ENCODE results near the gene IQCE. TPM values are rescaled to one million over a fixed set of nuclear protein-coding genes. Genes with fewer than 3 reads are reported as not detected.

IQCE gene
- total and polyA plus RNA-seq, 2 donors from 2014 or later = 6.1 to 27.8 TPM

DNA sequence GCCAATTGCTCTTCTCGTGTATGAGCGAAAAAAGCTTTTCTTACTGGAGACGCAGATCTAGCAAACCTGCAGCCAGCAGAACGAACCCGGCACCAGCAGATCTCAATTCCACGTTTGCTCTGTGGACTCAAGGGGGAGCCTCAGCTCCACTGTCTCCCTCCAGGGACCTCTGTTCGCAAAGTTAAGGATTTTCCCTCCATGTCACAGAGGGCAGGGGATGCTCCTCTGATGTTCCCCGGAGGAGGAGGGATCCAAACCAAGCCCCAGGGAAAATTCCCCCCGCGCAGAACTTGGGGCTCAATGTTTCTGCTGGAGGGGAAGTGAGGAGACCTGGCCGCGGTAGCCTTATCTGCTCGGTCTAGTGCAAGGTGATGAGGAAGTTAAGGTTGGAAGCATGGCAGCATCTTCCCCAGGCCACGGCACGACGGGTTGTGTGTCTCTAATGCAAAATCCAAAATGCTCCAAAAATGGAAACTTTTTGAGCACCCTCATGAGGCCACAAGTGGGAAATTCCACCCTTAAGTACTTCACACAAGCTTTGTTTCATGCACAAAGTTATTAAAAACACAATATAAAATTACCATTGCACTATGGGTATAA is 9.0 kb downstream of the IQCE start:
- TF ChIP-seq CTCF (IDR thresholded peaks at IDR 0.05; ENCODE audit: borderline replicate concordance, extremely low read depth, insufficient read depth) = peak; percentile 29
- DNase-seq (peak in 3 of 5 donors; percentile 48 to 73 (median 49)), FAIRE-seq (no peak)
- peaks cover 0 to 3% (median 3%) of the 10 kb centered on the region in 3 donors for H3K4me1 ChIP-seq (ENCODE audit: control insufficient read depth in 2 of 3, insufficient read depth in 2 of 3, low read depth in 1 of 3, low read length in 3 of 3)
- H3K9ac ChIP-seq (ENCODE audit: low read length in 3 of 3) = no peak overlapping the region
- intact Hi-C loops (cut with DNase I) = no loop called here
- no peak overlapping the region for H3K4me3 ChIP-seq (ENCODE audit: low read length in 3 of 3)
- no peaks in the 10 kb centered on the region for H3K9me3 ChIP-seq (ENCODE audit: control insufficient read depth in 2 of 3, insufficient read depth in 1 of 3, low read length in 3 of 3)
- H3K27me3 ChIP-seq (ENCODE audit: control insufficient read depth, insufficient read depth, low read length) = no peaks in the 10 kb centered on the region
- no peak overlapping the region for H3K27ac ChIP-seq (ENCODE audit: low read depth in 2 of 2, low read length in 2 of 2)
- H3K36me3 ChIP-seq (ENCODE audit: control insufficient read depth in 2 of 3, insufficient read depth in 3 of 3, low read length in 3 of 3) = peaks cover 0 to 11% (median 0%) of the 10 kb centered on the region in 3 donors

- H3K27ac ChIP-seq (ENCODE audit: low read depth in 2 of 2, low read length in 2 of 2) = no peak overlapping the region
- peaks cover 0 to 3% (median 3%) of the 10 kb centered on the region in 3 donors for H3K4me1 ChIP-seq (ENCODE audit: control insufficient read depth in 2 of 3, insufficient read depth in 2 of 3, low read depth in 1 of 3, low read length in 3 of 3)
- intact Hi-C loops (cut with DNase I) = no loop called here
- TF ChIP-seq CTCF (IDR thresholded peaks at IDR 0.05; ENCODE audit: borderline replicate concordance, extremely low read depth, insufficient read depth) = no peak
- H3K9me3 ChIP-seq (ENCODE audit: control insufficient read depth in 2 of 3, insufficient read depth in 1 of 3, low read length in 3 of 3) = no peaks in the 10 kb centered on the region
- peak in 1 of 5 donors; percentile 57 for DNase-seq
- H3K9ac ChIP-seq (ENCODE audit: low read length in 3 of 3) = no peak overlapping the region
- H3K4me3 ChIP-seq (ENCODE audit: low read length in 3 of 3) = no peak overlapping the region
- no peak for FAIRE-seq
- H3K27me3 ChIP-seq (ENCODE audit: control insufficient read depth, insufficient read depth, low read length) = no peaks in the 10 kb centered on the region
- peaks cover 0 to 19% (median 5%) of the 10 kb centered on the region in 3 donors for H3K36me3 ChIP-seq (ENCODE audit: control insufficient read depth in 2 of 3, insufficient read depth in 3 of 3, low read length in 3 of 3)
Observed at GRCh38 chr7:2568521-2569223, 9.9 kb downstream of the IQCE start.

GRCh38 chr7:2569421-2569820 is 10.6 kb downstream of the IQCE start:
- Histone ChIP-seq H3K9me3 (ENCODE audit: control insufficient read depth in 2 of 3, insufficient read depth in 1 of 3, low read length in 3 of 3) (no peaks in the 10 kb centered on the region), H3K27me3 (ENCODE audit: control insufficient read depth, insufficient read depth, low read length) (no peaks in the 10 kb centered on the region), H3K4me3 (ENCODE audit: low read length in 3 of 3) (no peak overlapping the region), H3K9ac (ENCODE audit: low read length in 3 of 3) (no peak overlapping the region), H3K36me3 (ENCODE audit: control insufficient read depth in 2 of 3, insufficient read depth in 3 of 3, low read length in 3 of 3) (peaks cover 0 to 26% (median 12%) of the 10 kb centered on the region in 3 donors), H3K27ac (ENCODE audit: low read depth in 2 of 2, low read length in 2 of 2) (no peak overlapping the region), H3K4me1 (ENCODE audit: control insufficient read depth in 2 of 3, insufficient read depth in 2 of 3, low read depth in 1 of 3, low read length in 3 of 3) (peaks cover 0 to 3% (median 3%) of the 10 kb centered on the region in 3 donors)
- FAIRE-seq (no peak), DNase-seq (peak in 1 of 5 donors; percentile 69)
- intact Hi-C loops (cut with DNase I) = no loop called here
- TF ChIP-seq CTCF (IDR thresholded peaks at IDR 0.05; ENCODE audit: borderline replicate concordance, extremely low read depth, insufficient read depth) = no peak

All from kidney (tissue), 14 donors.